SH-SY5Y (cell line): ENCODE measurements around the gene NOS3.

Source experiments
- GATA2 ChIP-seq: IDR thresholded peaks from 2 replicates; pipeline ENCODE4 v1.6.1; 2011; ENCODE audit warnings: mild to moderate bottlenecking, low read depth, low read length
- GATA3 ChIP-seq: IDR thresholded peaks from 2 replicates; pipeline ENCODE4 v1.6.1; 2011; ENCODE audit warnings: low read depth, mild to moderate bottlenecking, low read length, moderate library complexity

DNA sequence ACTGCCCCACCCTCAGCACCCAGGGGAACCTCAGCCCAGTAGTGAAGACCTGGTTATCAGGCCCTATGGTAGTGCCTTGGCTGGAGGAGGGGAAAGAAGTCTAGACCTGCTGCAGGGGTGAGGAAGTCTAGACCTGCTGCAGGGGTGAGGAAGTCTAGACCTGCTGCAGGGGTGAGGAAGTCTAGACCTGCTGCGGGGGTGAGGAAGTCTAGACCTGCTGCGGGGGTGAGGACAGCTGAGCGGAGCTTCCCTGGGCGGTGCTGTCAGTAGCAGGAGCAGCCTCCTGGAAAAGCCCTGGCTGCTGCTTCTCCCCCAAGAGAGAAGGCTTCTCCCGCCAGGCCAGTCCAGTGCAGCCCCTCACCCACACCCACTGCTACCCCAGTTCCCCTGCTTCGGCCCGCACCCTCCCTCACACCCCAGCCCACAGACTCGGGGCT is 6.3 kb downstream of the NOS3 start:
- no peak for TF ChIP-seq GATA2
- TF ChIP-seq GATA3 = no peak
